Superior temporal gyrus (tissue), 1 donor: ENCODE measurements around the gene CEP85L.
A peak's percentile ranks its signal among the peaks of the same experiment; 100 is the strongest.
"Not testable (repeated sequence)": the region's sequence is repeated elsewhere in the genome, so short reads cannot be mapped to it uniquely, and the experiment has no call there.

Experiments used
- DNase-seq: peaks from one replicate; pipeline ENCODE4 v3.0.0-alpha.2; 2016; ENCODE audit errors: extremely low spot score

Gene CEP85L

GRCh38 chr6:118500130-118501015, 151.0 kb downstream of the CEP85L start:
- no peak for DNase-seq

DNA sequence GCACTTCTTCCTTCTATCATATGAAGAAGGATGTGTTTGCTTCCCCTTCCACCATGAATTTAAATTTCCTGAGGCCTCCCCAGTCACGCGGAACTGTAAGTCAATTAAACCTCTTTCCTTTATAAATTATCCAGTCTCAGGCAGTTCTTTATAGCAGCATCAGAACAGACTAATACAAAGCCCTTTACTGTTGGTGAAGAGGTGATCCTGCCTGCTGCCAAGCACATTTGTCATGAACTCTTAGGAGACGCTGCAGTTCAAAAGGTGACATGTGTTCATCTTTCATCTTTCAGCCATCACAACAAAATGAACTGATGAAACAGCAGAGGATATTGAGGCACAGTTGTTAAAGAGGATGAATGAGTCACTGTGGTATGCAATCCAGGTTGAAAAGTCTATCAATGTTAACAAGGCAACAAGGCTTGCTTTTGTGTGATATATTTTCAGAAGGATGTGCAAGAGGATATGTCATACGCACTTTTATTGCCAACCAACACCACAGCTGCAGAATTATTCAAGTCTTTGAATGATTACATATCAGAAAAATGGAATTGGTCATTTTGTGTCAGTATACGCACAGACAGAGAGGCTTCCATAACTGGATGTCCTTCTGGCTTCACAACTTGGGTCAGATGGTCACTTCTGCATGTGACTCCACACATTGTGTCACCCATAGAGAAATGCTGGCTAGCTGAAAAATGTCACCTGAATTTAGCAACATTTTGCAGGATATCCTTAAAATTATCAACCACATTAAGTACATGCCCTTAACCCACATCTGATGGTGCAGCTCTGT, 155.7 kb downstream of the CEP85L start:
- DNase-seq, result no peak

GRCh38 chr6:118494091-118494490, 157.3 kb downstream of the CEP85L start:
- DNase-seq, result no peak

GRCh38 chr6:118489990-118490389, 161.4 kb downstream of the CEP85L start:
- DNase-seq, result no peak

DNA sequence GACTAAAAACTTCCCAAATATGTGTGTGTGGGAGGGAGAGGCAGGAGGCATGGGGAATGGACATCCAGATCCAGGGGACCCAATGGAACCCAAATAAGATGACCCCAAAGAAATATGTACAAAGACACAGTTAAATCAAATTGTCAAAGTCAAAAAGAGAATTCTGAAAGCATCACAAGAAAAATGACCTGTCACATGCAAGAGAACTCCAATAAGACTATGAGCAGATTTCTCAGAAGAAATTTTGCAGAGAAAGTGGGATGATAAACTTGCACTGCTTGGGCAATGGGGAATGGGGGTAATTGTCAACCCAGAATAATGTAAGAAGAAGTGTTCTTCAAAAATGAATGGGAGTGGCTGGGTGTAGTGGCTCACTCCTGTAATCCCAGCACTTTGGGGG, 162.8 kb downstream of the CEP85L start:
- DNase-seq, result no peak

- peak; percentile 94 for DNase-seq
These were observed 165.5 kb downstream of the CEP85L start for GRCh38 chr6:118485601-118486550.

- DNase-seq, result peak; percentile 69
These were observed 174.8 kb downstream of the CEP85L start for GRCh38 chr6:118476551-118476950.

- peak; percentile 47 for DNase-seq
These were observed 178.1 kb downstream of the CEP85L start for GRCh38 chr6:118473266-118473665.

GRCh38 chr6:118469468-118469867, 181.9 kb downstream of the CEP85L start:
- DNase-seq, result peak; percentile 3

- DNase-seq, result peak; percentile 6
These were observed 182.5 kb downstream of the CEP85L start for GRCh38 chr6:118468682-118469465.

GRCh38 chr6:118467181-118467580, 184.2 kb downstream of the CEP85L start:
- no peak for DNase-seq

GRCh38 chr6:118464620-118465019, 186.8 kb downstream of the CEP85L start:
- no peak for DNase-seq

DNA sequence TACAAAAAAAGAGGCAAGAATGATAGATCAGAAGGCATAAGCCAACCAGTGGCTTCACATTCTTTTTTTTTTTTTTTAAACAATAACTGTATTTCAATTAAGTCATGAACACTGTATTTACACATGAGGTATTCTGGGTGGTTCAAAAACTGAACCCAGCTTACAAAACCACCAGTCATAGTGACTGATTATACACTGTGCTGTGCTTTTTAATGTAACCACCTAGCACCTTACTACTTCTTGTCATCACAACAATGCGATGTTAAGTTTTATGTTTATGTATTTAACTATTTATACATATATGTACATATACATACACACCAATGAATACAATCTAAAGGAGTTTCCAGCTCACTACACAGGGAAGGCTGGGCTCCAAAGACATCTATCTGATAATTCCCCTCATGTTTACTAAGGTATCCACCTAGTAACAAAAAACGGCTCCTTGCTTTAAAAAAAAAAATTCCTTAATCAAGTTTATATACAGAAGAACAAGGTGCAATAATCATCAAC, 190.4 kb downstream of the CEP85L start:
- no peak for DNase-seq

DNA sequence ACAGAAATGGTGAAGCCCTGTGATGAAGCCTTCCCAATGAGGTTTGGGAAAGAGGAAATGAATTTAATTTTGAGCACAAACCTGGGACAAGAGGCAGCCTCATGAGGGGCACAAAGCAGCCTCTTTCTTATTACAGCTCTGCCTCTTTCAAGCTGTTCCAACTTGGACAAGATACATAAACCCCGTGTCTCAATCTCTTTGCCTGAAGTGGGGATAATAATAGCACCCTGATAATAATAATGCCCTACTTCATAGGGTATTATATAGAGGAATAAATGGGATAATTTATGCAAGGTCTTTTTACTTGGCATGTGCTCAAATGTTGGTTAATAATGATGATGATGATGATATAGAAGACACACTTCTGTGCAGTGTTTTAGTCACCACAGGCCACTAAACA, 194.4 kb downstream of the CEP85L start:
- no peak for DNase-seq

DNA sequence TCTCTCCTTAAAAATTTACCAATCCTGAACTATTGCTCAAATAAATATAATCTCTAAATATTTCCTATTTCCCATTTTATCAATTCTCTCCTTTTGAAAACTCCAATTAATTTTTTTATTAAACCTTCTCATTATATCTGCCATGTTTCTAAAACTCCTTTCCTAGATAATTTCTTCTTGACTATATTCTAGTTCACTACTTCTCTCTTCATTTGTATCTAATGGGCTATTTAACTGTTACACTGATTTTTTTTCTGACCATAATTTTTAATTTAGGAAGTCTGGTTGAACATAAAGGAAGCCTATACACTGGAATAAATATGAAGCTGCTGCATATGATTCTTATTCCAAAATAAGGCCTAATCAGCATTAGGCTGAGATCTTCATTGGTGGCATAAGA, 199.6 kb downstream of the CEP85L start:
- no peak for DNase-seq

DNA sequence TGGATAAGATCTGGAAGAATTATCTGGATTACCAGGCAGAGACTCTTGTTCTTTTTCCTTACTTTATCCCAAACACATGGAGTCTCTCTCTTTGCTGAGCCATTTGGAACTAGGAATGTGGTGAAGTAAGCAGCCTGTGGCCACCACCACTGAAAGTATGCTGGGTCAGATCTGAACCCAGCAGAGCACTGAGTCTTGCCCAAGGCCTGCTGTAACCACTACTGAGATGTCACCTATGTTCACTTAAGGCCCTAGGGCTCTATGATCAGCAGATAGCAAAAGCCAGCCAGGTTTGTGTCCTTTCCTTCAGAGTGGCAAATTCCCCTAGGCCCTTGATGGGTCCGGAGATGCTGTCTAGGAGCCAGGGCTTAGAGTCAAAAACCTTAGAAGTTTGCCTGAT, 206.6 kb downstream of the CEP85L start:
- no peak for DNase-seq

GRCh38 chr6:118436482-118436881, 214.9 kb downstream of the CEP85L start:
- no peak for DNase-seq

DNA sequence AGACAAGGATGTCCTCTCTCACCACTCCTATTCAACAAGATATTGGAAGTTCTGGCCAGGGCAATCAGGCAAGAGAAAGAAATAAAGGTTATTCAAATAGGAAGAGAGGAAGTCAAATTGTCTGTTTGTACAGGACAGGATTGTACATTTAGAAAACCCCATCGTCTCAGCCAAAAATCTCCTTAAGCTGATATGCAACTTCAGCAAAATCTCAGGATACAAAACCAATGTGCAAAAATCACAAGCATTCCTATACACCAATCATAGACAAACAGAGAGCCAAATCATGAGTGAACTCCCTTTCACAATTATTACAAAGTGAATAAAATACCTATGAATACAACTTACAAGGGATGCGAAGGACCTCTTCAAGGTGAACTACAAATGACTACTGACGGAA, 217.2 kb downstream of the CEP85L start:
- DNase-seq, result not testable (repeated sequence)

DNA sequence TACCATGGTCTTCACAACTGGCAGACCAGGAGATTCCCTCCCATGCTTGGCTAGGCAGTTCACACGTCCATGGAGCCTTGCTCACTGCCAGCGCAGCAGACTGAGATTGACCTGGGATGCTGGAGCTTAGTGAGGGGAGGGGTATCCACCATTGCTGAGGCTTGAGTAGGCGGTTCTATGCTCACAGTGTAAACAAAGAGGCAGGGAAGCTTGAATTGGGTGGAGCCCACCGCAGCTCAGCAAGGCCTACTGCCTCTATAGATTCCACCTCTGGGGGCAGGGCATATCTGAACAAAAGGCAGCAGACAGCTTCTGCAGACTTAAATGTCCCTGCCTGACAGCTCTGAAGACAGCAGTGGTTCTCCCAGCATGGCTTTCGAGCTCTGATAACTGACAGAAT, 230.1 kb downstream of the CEP85L start:
- DNase-seq, result not testable (repeated sequence)
